ENCODE data around the gene P2RY2. TPM values are rescaled to one million over a fixed set of nuclear protein-coding genes. Genes with fewer than 3 reads are reported as not detected.
A peak's percentile ranks its signal among the peaks of the same experiment; 100 is the strongest.

The P2RY2 gene
- total RNA-seq, 1 donor from 2014 or later: 0.45 TPM

DNA sequence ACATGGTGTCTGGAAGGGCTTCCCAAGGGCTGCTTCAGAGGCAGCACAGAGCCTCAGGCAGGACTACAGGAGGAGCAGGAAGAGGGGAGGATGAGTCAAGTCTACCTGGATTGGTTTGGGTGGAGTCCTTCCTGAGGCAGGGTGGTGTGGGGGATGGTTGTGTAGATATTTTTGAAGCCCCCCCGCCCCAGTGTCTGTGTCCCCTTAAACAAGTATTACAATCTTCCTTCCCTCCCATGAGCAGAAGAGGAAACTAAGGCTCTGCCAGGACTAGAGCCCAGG, 41.3 kb upstream of the P2RY2 start:
- Histone ChIP-seq H3K4me2 (no peak overlapping the region), H2AFZ (replicated peaks) (no peak overlapping the region), H3K4me1 (no peaks in the 10 kb centered on the region), H4K20me1 (ENCODE audit: low read depth) (no peaks in the 10 kb centered on the region), H3F3A (ENCODE audit: low read depth) (no peaks in the 10 kb centered on the region), H3K9ac (no peak overlapping the region), H3K36me3 (no peaks in the 10 kb centered on the region), H3K27me3 (no peaks in the 10 kb centered on the region), H3K27ac (no peak overlapping the region), H3K79me2 (ENCODE audit: low read depth) (no peaks in the 10 kb centered on the region), H3K9me3 (ENCODE audit: low read depth) (no peaks in the 10 kb centered on the region), H3K4me3 (no peak overlapping the region)
- H3K36me3 Mint-ChIP-seq: no peaks in the 10 kb centered on the region
- no peak overlapping the region for H3K4me3 Mint-ChIP-seq
- peaks cover 11% of the 10 kb centered on the region for H3K27me3 Mint-ChIP-seq (ENCODE audit: insufficient read depth, low read depth)
- no peaks in the 10 kb centered on the region for H3K9me3 Mint-ChIP-seq
- no peak for DNase-seq (ENCODE audit: low spot score)
- TF ChIP-seq, protein P1, sequence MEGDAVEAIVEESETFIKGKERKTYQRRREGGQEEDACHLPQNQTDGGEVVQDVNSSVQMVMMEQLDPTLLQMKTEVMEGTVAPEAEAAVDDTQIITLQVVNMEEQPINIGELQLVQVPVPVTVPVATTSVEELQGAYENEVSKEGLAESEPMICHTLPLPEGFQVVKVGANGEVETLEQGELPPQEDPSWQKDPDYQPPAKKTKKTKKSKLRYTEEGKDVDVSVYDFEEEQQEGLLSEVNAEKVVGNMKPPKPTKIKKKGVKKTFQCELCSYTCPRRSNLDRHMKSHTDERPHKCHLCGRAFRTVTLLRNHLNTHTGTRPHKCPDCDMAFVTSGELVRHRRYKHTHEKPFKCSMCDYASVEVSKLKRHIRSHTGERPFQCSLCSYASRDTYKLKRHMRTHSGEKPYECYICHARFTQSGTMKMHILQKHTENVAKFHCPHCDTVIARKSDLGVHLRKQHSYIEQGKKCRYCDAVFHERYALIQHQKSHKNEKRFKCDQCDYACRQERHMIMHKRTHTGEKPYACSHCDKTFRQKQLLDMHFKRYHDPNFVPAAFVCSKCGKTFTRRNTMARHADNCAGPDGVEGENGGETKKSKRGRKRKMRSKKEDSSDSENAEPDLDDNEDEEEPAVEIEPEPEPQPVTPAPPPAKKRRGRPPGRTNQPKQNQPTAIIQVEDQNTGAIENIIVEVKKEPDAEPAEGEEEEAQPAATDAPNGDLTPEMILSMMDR (IDR thresholded peaks at IDR 0.05): no peak
- TF ChIP-seq EZH2phosphoT487 (IDR thresholded peaks at IDR 0.05): no peak
- no peak for TF ChIP-seq EZH2 (IDR thresholded peaks at IDR 0.05)
- H3K4me1 Mint-ChIP-seq: no peaks in the 10 kb centered on the region
- peak overlapping the region; percentile 76 for H3K27ac Mint-ChIP-seq

GRCh38 chr11:73177380-73177777, 40.7 kb upstream of the P2RY2 start:
- no peak overlapping the region for H3K9ac ChIP-seq
- no peaks in the 10 kb centered on the region for H3K4me1 ChIP-seq
- H3F3A ChIP-seq (ENCODE audit: low read depth): no peaks in the 10 kb centered on the region
- Mint-ChIP-seq H3K4me1 (no peaks in the 10 kb centered on the region), H3K9me3 (no peaks in the 10 kb centered on the region), H3K36me3 (no peaks in the 10 kb centered on the region), H3K27me3 (ENCODE audit: insufficient read depth, low read depth) (peaks cover 11% of the 10 kb centered on the region), H3K27ac (no peak overlapping the region), H3K4me3 (no peak overlapping the region)
- H4K20me1 ChIP-seq (ENCODE audit: low read depth): no peaks in the 10 kb centered on the region
- no peaks in the 10 kb centered on the region for H3K79me2 ChIP-seq (ENCODE audit: low read depth)
- H3K9me3 ChIP-seq (ENCODE audit: low read depth): no peaks in the 10 kb centered on the region
- no peak for DNase-seq (ENCODE audit: low spot score)
- no peak overlapping the region for H3K27ac ChIP-seq
- no peaks in the 10 kb centered on the region for H3K27me3 ChIP-seq
- TF ChIP-seq EZH2phosphoT487 (IDR thresholded peaks at IDR 0.05) (no peak), EZH2 (IDR thresholded peaks at IDR 0.05) (no peak)
- TF ChIP-seq, protein P1 (IDR thresholded peaks at IDR 0.05): no peak
- H3K36me3 ChIP-seq: no peaks in the 10 kb centered on the region
- H3K4me3 ChIP-seq: no peak overlapping the region
- no peak overlapping the region for H3K4me2 ChIP-seq
- H2AFZ ChIP-seq (replicated peaks): no peak overlapping the region

GRCh38 chr11:73177778-73178539, 40.1 kb upstream of the P2RY2 start:
- no peaks in the 10 kb centered on the region for H3K36me3 ChIP-seq
- H3F3A ChIP-seq (ENCODE audit: low read depth): no peaks in the 10 kb centered on the region
- peaks cover 11% of the 10 kb centered on the region for H3K27me3 Mint-ChIP-seq (ENCODE audit: insufficient read depth, low read depth)
- no peak overlapping the region for H3K27ac ChIP-seq
- TF ChIP-seq EZH2phosphoT487 (IDR thresholded peaks at IDR 0.05) (no peak), EZH2 (IDR thresholded peaks at IDR 0.05) (no peak)
- TF ChIP-seq, protein P1 (IDR thresholded peaks at IDR 0.05): peak; percentile 87
- no peak overlapping the region for H3K4me2 ChIP-seq
- H3K9me3 Mint-ChIP-seq: no peaks in the 10 kb centered on the region
- H3K36me3 Mint-ChIP-seq: no peaks in the 10 kb centered on the region
- no peak overlapping the region for H2AFZ ChIP-seq (replicated peaks)
- no peaks in the 10 kb centered on the region for H4K20me1 ChIP-seq (ENCODE audit: low read depth)
- DNase-seq (ENCODE audit: low spot score): peak; percentile 90
- no peaks in the 10 kb centered on the region for H3K9me3 ChIP-seq (ENCODE audit: low read depth)
- no peak overlapping the region for H3K4me3 ChIP-seq
- H3K27me3 ChIP-seq: no peaks in the 10 kb centered on the region
- no peak overlapping the region for H3K9ac ChIP-seq
- no peak overlapping the region for H3K27ac Mint-ChIP-seq
- H3K4me1 ChIP-seq: no peaks in the 10 kb centered on the region
- H3K4me3 Mint-ChIP-seq: no peak overlapping the region
- H3K79me2 ChIP-seq (ENCODE audit: low read depth): no peaks in the 10 kb centered on the region
- no peaks in the 10 kb centered on the region for H3K4me1 Mint-ChIP-seq

All from neural progenitor cell (in vitro differentiated cells).